Neural crest cell (in vitro differentiated cells): ENCODE measurements around the gene ZFR2. TPM values are rescaled to one million over a fixed set of nuclear protein-coding genes. Genes with fewer than 3 reads are reported as not detected.

Experiments
- DNase-seq: peaks from one replicate; pipeline ENCODE4 v3.0.0; 2021; ENCODE audit warnings: low read depth, mixed read lengths, low spot score
- H3K27ac Mint-ChIP-seq: one replicate; pipeline ENCODE4 v1.8.0; 2021; ENCODE audit warnings: mild to moderate bottlenecking, mixed read lengths; ENCODE audit not compliant: unreplicated experiment
- H3K27me3 Mint-ChIP-seq: 2 replicates; pipeline ENCODE4 v1.8.0; 2021; ENCODE audit warnings: low read depth, mild to moderate bottlenecking, mixed read lengths
- H3K36me3 Mint-ChIP-seq: 2 replicates; pipeline ENCODE4 v1.8.0; 2021; ENCODE audit warnings: low read depth, mild to moderate bottlenecking, mixed read lengths
- H3K4me1 Mint-ChIP-seq: 2 replicates; pipeline ENCODE4 v1.8.0; 2021; ENCODE audit warnings: mixed read lengths
- H3K4me3 Mint-ChIP-seq: one replicate; pipeline ENCODE4 v1.8.0; 2021; ENCODE audit warnings: mild to moderate bottlenecking, mixed read lengths
- H3K9me3 Mint-ChIP-seq: 2 replicates; pipeline ENCODE4 v1.8.0; 2021; ENCODE audit warnings: mixed read lengths
- CTCF ChIP-seq: fragments of 200-600 bp; sonication (generic); conservative IDR thresholded peaks from 2 replicates; pipeline ENCODE4 v1.5.0; 2021; ENCODE audit warnings: antibody characterized with exemption, mild to moderate bottlenecking
- total RNA-seq: library from RNA; stranded (reverse); gene quantifications from 2 replicates; pipeline ENCODE4 v1.2.1, GENCODE V29; 2021

The ZFR2 gene
- total RNA-seq, 1 donor from 2014 or later, result 4.2 TPM

DNA sequence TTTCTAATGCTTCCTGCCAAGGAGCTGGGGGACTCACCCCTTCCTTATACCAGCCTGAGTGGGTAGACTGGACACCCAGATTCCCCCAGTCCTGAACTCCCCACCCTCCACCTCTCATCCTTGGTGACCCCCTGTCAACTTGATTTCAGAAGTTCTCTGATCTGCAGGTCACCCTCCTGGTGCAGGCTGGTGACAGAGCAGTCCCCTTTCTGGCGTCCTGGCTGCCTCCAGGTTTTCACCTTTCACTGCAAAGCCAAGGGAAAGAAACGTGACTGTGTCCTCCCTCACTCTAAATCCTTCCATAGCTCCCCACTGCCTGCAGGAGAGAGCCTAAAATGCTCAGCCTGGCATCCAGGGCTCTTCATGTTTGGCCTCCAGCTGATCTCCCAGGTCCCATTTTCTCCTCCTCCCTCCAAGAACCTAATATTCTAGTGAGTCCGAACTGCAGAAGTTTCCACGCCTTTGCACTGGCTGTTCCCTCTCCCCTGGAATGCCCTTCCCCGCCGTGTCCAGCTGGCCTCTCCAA is 78.6 kb downstream of the ZFR2 start:
- Mint-ChIP-seq H3K27ac (no peak overlapping the region), H3K9me3 (no peaks in the 10 kb centered on the region), H3K4me1 (no peaks in the 10 kb centered on the region), H3K27me3 (peaks cover 67% of the 10 kb centered on the region), H3K36me3 (no peaks in the 10 kb centered on the region), H3K4me3 (no peak overlapping the region)
- no peak for TF ChIP-seq CTCF
- no peak for DNase-seq

- no peak for TF ChIP-seq CTCF
- no peaks in the 10 kb centered on the region for H3K4me1 Mint-ChIP-seq
- no peaks in the 10 kb centered on the region for H3K36me3 Mint-ChIP-seq
- no peak overlapping the region for H3K4me3 Mint-ChIP-seq
- H3K27ac Mint-ChIP-seq, result no peak overlapping the region
- DNase-seq, result no peak
- H3K27me3 Mint-ChIP-seq, result peaks cover 75% of the 10 kb centered on the region
- H3K9me3 Mint-ChIP-seq, result no peaks in the 10 kb centered on the region
Observed at GRCh38 chr19:3788996-3789778, 79.7 kb downstream of the ZFR2 start.

DNA sequence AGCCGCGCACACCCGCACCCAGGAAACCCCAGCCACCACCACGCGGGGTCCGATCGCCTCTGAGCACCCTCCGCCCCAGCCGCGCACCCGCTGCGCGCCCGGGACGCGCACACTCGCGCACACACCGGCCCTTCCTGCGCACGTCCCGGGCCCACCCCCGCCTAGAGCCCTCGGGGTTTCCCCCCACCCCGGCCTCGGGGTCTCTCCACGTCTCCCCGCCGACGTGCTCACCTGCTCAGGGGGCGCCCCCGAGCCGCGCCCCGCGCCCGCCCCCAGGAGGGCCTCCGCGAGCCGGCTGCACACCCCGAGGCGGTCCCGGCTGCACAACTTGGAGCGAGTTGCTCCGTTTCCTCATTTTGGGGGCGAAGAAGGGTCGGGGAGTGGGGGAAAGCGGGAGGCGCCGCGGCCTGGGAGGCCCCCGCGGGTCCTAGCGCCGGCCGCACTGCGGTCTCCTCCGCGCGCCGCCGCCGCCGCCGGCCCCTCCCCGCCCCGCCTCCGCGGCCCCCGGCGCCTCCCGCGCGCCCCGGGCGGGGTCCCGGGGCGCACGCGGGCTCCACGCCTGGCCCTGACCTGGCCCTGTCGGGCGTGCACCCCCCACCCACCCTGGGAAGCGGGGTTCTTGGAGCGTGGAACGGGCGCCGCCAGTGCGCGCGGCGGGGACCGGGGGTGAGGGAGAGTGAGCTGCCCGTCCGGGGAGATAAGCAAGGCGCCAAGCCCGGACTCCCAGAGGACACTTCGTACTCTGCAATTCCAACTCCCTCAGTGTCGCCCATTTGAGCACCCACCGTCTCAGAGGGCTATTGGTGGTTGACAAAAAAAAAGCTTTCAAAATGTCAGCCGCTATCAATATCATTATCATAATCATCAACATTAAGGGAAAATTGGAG is 82.7 kb downstream of the ZFR2 start, which contains the start of gene MATK:
Gene MATK, minus strand, starts transcription at position 444 of the 887 bp plus-strand sequence. CDS start 1,246 bp downstream, outside the sequence.
- no peak for DNase-seq
- peak within 1 kb of the TSS; percentile 41 for H3K4me3 Mint-ChIP-seq
- peaks cover 8% of the 10 kb centered on the region for H3K9me3 Mint-ChIP-seq
- TF ChIP-seq CTCF, result no peak
- no peak within 1 kb of the TSS for H3K27ac Mint-ChIP-seq
- no peaks in the 10 kb centered on the region for H3K4me1 Mint-ChIP-seq
- H3K27me3 Mint-ChIP-seq, result peaks cover 81% of the 10 kb centered on the region
- no peaks in the 10 kb centered on the region for H3K36me3 Mint-ChIP-seq

DNA sequence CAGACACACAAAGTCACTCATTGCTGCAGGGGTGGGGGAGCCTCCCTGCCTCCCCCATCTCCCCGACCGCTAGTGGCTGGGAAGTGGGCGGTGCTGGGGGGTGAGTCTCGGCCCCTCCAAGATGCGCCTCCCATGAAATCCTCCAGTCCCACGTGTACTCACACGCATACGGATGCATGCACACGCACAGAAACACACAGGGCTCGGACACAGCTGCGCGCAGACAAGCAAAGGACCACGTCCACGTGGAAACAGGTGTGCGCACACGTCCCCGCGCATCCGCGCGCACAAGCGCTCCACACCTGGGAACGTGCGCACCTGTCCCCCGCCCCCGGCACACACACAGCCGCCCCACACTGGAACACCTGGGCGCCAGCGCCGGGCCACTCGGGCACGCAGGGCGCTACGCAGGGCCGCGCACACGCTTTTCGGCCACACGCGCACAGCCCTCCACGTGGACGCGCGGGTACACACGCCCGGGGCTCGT is 83.3 kb downstream of the ZFR2 start:
- no peaks in the 10 kb centered on the region for H3K36me3 Mint-ChIP-seq
- no peak overlapping the region for H3K27ac Mint-ChIP-seq
- no peak for TF ChIP-seq CTCF
- no peak overlapping the region for H3K4me3 Mint-ChIP-seq
- peaks cover 8% of the 10 kb centered on the region for H3K9me3 Mint-ChIP-seq
- H3K27me3 Mint-ChIP-seq, result peaks cover 78% of the 10 kb centered on the region
- H3K4me1 Mint-ChIP-seq, result no peaks in the 10 kb centered on the region
- DNase-seq, result no peak

DNA sequence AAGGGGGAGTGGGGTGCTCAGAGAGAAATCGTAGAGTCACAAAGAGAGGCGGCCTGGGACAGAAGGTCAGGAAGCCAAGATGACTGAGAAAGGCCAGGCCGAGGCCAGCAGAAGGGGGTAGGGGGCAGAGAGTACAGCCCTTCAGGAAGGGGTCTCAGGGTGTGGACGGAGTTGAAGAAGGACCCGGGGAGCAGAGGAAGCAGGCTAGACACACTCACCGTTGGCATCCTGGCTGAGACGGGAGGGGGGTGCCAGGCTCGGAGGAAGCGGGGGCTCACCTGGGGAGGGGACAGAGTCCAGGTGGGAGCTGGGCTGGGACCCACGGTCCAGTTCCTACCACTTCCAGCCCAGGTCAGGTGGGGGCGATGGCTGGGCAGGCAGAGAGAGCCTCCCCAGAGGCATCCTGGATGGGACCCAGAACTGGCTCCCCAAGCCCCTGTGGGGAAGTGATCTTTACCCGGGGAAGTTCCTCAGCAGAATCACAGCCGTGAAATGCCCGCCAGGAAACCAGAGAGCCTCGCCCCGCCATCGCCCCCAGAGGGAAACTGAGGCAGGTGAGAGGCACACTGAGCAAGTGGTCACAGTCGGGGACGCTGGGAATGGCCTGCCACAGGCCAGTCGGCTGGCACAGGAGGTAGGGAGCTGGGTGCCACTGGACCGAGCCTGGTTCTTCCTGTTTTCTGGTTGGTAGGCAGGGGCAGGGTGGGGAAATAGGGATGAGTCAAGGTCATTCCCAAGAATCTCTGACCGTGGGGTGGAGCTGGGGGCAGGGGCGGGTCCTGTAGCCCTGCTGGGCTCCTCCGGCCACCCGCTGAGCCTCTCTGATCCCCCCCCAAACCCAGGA is 84.0 kb downstream of the ZFR2 start:
- no peak overlapping the region for H3K27ac Mint-ChIP-seq
- peaks cover 8% of the 10 kb centered on the region for H3K9me3 Mint-ChIP-seq
- H3K4me1 Mint-ChIP-seq, result no peaks in the 10 kb centered on the region
- H3K27me3 Mint-ChIP-seq, result peaks cover 71% of the 10 kb centered on the region
- no peak overlapping the region for H3K4me3 Mint-ChIP-seq
- TF ChIP-seq CTCF, result no peak
- no peak for DNase-seq
- no peaks in the 10 kb centered on the region for H3K36me3 Mint-ChIP-seq
